ENCODE results near the gene GJC2.
A peak's percentile ranks its signal among the peaks of the same experiment; 100 is the strongest.

The GJC2 gene

GRCh38 chr1:228180959-228181644, 31.4 kb downstream of the GJC2 start:
- Histone ChIP-seq H2BK12ac (ENCODE audit: low read length) (no peak overlapping the region), H2BK120ac (ENCODE audit: low read depth, low read length) (no peak overlapping the region), H3K9me3 (replicated peaks in 1 of 2; ENCODE audit: control insufficient read depth in 2 of 2, insufficient read depth in 1 of 2, low read depth in 1 of 2, low read length in 2 of 2) (no peaks in the 10 kb centered on the region), H2BK15ac (ENCODE audit: low read length) (no peak overlapping the region), H3K18ac (ENCODE audit: low read length) (no peak overlapping the region), H3K27me3 (ENCODE audit: control insufficient read depth in 3 of 3, insufficient read depth in 3 of 3, low read depth in 1 of 3, low read length in 3 of 3) (no peaks in the 10 kb centered on the region), H4K91ac (ENCODE audit: low read depth, low read length, poor library complexity) (no peak overlapping the region), H3K4me3 (ENCODE audit: low read length in 2 of 2) (no peak overlapping the region), H3K79me1 (ENCODE audit: low read depth, low read length) (peaks cover 4% of the 10 kb centered on the region), H3K36me3 (replicated peaks in 1 of 2; ENCODE audit: control insufficient read depth in 2 of 2, insufficient read depth in 2 of 2, low read length in 2 of 2) (peaks cover 0 to 10% of the 10 kb centered on the region in 2 donors), H3K23ac (ENCODE audit: low read depth, low read length, poor library complexity) (no peak overlapping the region), H3K4me2 (ENCODE audit: insufficient read depth, low read length, poor library complexity, severe bottlenecking) (no peak overlapping the region), H3K27ac (replicated peaks; ENCODE audit: low read length) (no peak overlapping the region), H3K4me1 (ENCODE audit: control insufficient read depth in 2 of 2, insufficient read depth in 1 of 2, low read depth in 1 of 2, low read length in 2 of 2) (peaks cover 0 to 1% of the 10 kb centered on the region in 2 donors), H3K4ac (ENCODE audit: low read length) (no peak overlapping the region), H3K9ac (ENCODE audit: low read depth, low read length, poor library complexity) (no peak overlapping the region), H4K8ac (ENCODE audit: low read depth, low read length) (no peak overlapping the region), H2AK5ac (ENCODE audit: low read depth, low read length) (no peak overlapping the region), H2BK5ac (ENCODE audit: low read length) (no peak overlapping the region), H3K14ac (ENCODE audit: low read length) (no peak overlapping the region), H2AFZ (ENCODE audit: low read length) (no peak overlapping the region)
- no CpG with 5 or more reads among the region's 7 CpGs for WGBS, 2 donors (ENCODE audit: extremely low coverage in 2 of 2, insufficient read length in 2 of 2, insufficient replicate concordance in 1 of 2)
- DNase-seq (ENCODE audit: low spot score): no peak

- no peak overlapping the region for H3K9ac ChIP-seq (ENCODE audit: low read depth, low read length, poor library complexity)
- H3K79me1 ChIP-seq (ENCODE audit: low read depth, low read length): peaks cover 2% of the 10 kb centered on the region
- no peak overlapping the region for H4K8ac ChIP-seq (ENCODE audit: low read depth, low read length)
- no CpG with 5 or more reads among the region's 9 CpGs for WGBS, 2 donors (ENCODE audit: extremely low coverage in 2 of 2, insufficient read length in 2 of 2, insufficient replicate concordance in 1 of 2)
- H3K36me3 ChIP-seq (replicated peaks in 1 of 2; ENCODE audit: control insufficient read depth in 2 of 2, insufficient read depth in 2 of 2, low read length in 2 of 2): peaks cover 0 to 10% of the 10 kb centered on the region in 2 donors
- no peaks in the 10 kb centered on the region for H3K27me3 ChIP-seq (ENCODE audit: control insufficient read depth in 3 of 3, insufficient read depth in 3 of 3, low read depth in 1 of 3, low read length in 3 of 3)
- H4K91ac ChIP-seq (ENCODE audit: low read depth, low read length, poor library complexity): no peak overlapping the region
- H2BK15ac ChIP-seq (ENCODE audit: low read length): no peak overlapping the region
- H2BK5ac ChIP-seq (ENCODE audit: low read length): no peak overlapping the region
- no peak overlapping the region for H3K4ac ChIP-seq (ENCODE audit: low read length)
- H2AK5ac ChIP-seq (ENCODE audit: low read depth, low read length): no peak overlapping the region
- no peaks in the 10 kb centered on the region for H3K9me3 ChIP-seq (replicated peaks in 1 of 2; ENCODE audit: control insufficient read depth in 2 of 2, insufficient read depth in 1 of 2, low read depth in 1 of 2, low read length in 2 of 2)
- no peak overlapping the region for H3K4me2 ChIP-seq (ENCODE audit: insufficient read depth, low read length, poor library complexity, severe bottlenecking)
- no peak for DNase-seq (ENCODE audit: low spot score)
- no peak overlapping the region for H2AFZ ChIP-seq (ENCODE audit: low read length)
- H3K14ac ChIP-seq (ENCODE audit: low read length): no peak overlapping the region
- no peak overlapping the region for H2BK12ac ChIP-seq (ENCODE audit: low read length)
- H3K4me1 ChIP-seq (ENCODE audit: control insufficient read depth in 2 of 2, insufficient read depth in 1 of 2, low read depth in 1 of 2, low read length in 2 of 2): peaks cover 0 to 1% of the 10 kb centered on the region in 2 donors
- no peak overlapping the region for H3K27ac ChIP-seq (replicated peaks; ENCODE audit: low read length)
- no peak overlapping the region for H3K18ac ChIP-seq (ENCODE audit: low read length)
- no peak overlapping the region for H3K23ac ChIP-seq (ENCODE audit: low read depth, low read length, poor library complexity)
- H2BK120ac ChIP-seq (ENCODE audit: low read depth, low read length): no peak overlapping the region
- no peak overlapping the region for H3K4me3 ChIP-seq (ENCODE audit: low read length in 2 of 2)
Measured at GRCh38 chr1:228181645-228182034, 31.9 kb downstream of the GJC2 start.

- Histone ChIP-seq H2BK5ac (ENCODE audit: low read length) (no peak overlapping the region), H2BK120ac (ENCODE audit: low read depth, low read length) (no peak overlapping the region)
- 100% methylated on average over 6 of the region's 32 CpGs; no CpG with 5 or more reads in 1 of the 2 donors for WGBS, 2 donors (ENCODE audit: extremely low coverage in 2 of 2, insufficient read length in 2 of 2, insufficient replicate concordance in 1 of 2)
Measured at GRCh38 chr1:228182296-228183030, 32.7 kb downstream of the GJC2 start.

GRCh38 chr1:228184152-228184551, 34.4 kb downstream of the GJC2 start:
- DNase-seq (ENCODE audit: low spot score): no peak
- Histone ChIP-seq H2AFZ (ENCODE audit: low read length) (no peak overlapping the region), H2BK5ac (ENCODE audit: low read length) (no peak overlapping the region), H3K14ac (ENCODE audit: low read length) (no peak overlapping the region), H3K4me2 (ENCODE audit: insufficient read depth, low read length, poor library complexity, severe bottlenecking) (no peak overlapping the region), H3K27me3 (ENCODE audit: control insufficient read depth in 3 of 3, insufficient read depth in 3 of 3, low read depth in 1 of 3, low read length in 3 of 3) (no peaks in the 10 kb centered on the region), H3K9me3 (replicated peaks in 1 of 2; ENCODE audit: control insufficient read depth in 2 of 2, insufficient read depth in 1 of 2, low read depth in 1 of 2, low read length in 2 of 2) (no peaks in the 10 kb centered on the region), H3K36me3 (replicated peaks in 1 of 2; ENCODE audit: control insufficient read depth in 2 of 2, insufficient read depth in 2 of 2, low read length in 2 of 2) (no peaks in the 10 kb centered on the region), H2AK5ac (ENCODE audit: low read depth, low read length) (no peak overlapping the region), H3K27ac (replicated peaks; ENCODE audit: low read length) (no peak overlapping the region), H4K91ac (ENCODE audit: low read depth, low read length, poor library complexity) (no peak overlapping the region), H2BK15ac (ENCODE audit: low read length) (no peak overlapping the region), H3K4me3 (ENCODE audit: low read length in 2 of 2) (no peak overlapping the region), H3K79me1 (ENCODE audit: low read depth, low read length) (peaks cover 4% of the 10 kb centered on the region), H3K9ac (ENCODE audit: low read depth, low read length, poor library complexity) (no peak overlapping the region), H2BK12ac (ENCODE audit: low read length) (no peak overlapping the region), H3K4ac (ENCODE audit: low read length) (no peak overlapping the region), H3K23ac (ENCODE audit: low read depth, low read length, poor library complexity) (no peak overlapping the region), H3K4me1 (ENCODE audit: control insufficient read depth in 2 of 2, insufficient read depth in 1 of 2, low read depth in 1 of 2, low read length in 2 of 2) (peaks cover 0 to 1% of the 10 kb centered on the region in 2 donors), H2BK120ac (ENCODE audit: low read depth, low read length) (no peak overlapping the region), H3K18ac (ENCODE audit: low read length) (peak overlapping the region; percentile 56), H4K8ac (ENCODE audit: low read depth, low read length) (no peak overlapping the region)
- WGBS, 2 donors (ENCODE audit: extremely low coverage in 2 of 2, insufficient read length in 2 of 2, insufficient replicate concordance in 1 of 2): no CpG with 5 or more reads among the region's 7 CpGs

More at GRCh38 chr1:228182296-228183030, 32.7 kb downstream of the GJC2 start:
- no peaks in the 10 kb centered on the region for H3K27me3 ChIP-seq (ENCODE audit: control insufficient read depth in 3 of 3, insufficient read depth in 3 of 3, low read depth in 1 of 3, low read length in 3 of 3)
- no peak overlapping the region for H3K9ac ChIP-seq (ENCODE audit: low read depth, low read length, poor library complexity)
- no peak overlapping the region for H2AFZ ChIP-seq (ENCODE audit: low read length)
- no peak overlapping the region for H4K8ac ChIP-seq (ENCODE audit: low read depth, low read length)
- H3K18ac ChIP-seq (ENCODE audit: low read length): no peak overlapping the region
- no peak overlapping the region for H2AK5ac ChIP-seq (ENCODE audit: low read depth, low read length)
- H3K27ac ChIP-seq (replicated peaks; ENCODE audit: low read length): no peak overlapping the region
- H3K36me3 ChIP-seq (replicated peaks in 1 of 2; ENCODE audit: control insufficient read depth in 2 of 2, insufficient read depth in 2 of 2, low read length in 2 of 2): peaks cover 0 to 5% of the 10 kb centered on the region in 2 donors
- H2BK12ac ChIP-seq (ENCODE audit: low read length): no peak overlapping the region
- no peak overlapping the region for H3K4me2 ChIP-seq (ENCODE audit: insufficient read depth, low read length, poor library complexity, severe bottlenecking)
- DNase-seq (ENCODE audit: low spot score): no peak
- H3K4ac ChIP-seq (ENCODE audit: low read length): no peak overlapping the region
- H3K79me1 ChIP-seq (ENCODE audit: low read depth, low read length): no peaks in the 10 kb centered on the region
- no peaks in the 10 kb centered on the region for H3K9me3 ChIP-seq (replicated peaks in 1 of 2; ENCODE audit: control insufficient read depth in 2 of 2, insufficient read depth in 1 of 2, low read depth in 1 of 2, low read length in 2 of 2)
- H3K4me1 ChIP-seq (ENCODE audit: control insufficient read depth in 2 of 2, insufficient read depth in 1 of 2, low read depth in 1 of 2, low read length in 2 of 2): peaks cover 0 to 1% of the 10 kb centered on the region in 2 donors
- no peak overlapping the region for H2BK15ac ChIP-seq (ENCODE audit: low read length)
- H3K23ac ChIP-seq (ENCODE audit: low read depth, low read length, poor library complexity): no peak overlapping the region
- H3K4me3 ChIP-seq (ENCODE audit: low read length in 2 of 2): no peak overlapping the region
- no peak overlapping the region for H3K14ac ChIP-seq (ENCODE audit: low read length)
- H4K91ac ChIP-seq (ENCODE audit: low read depth, low read length, poor library complexity): no peak overlapping the region
